Measurements from ENCODE around the gene FNTB.

The FNTB gene

DNA sequence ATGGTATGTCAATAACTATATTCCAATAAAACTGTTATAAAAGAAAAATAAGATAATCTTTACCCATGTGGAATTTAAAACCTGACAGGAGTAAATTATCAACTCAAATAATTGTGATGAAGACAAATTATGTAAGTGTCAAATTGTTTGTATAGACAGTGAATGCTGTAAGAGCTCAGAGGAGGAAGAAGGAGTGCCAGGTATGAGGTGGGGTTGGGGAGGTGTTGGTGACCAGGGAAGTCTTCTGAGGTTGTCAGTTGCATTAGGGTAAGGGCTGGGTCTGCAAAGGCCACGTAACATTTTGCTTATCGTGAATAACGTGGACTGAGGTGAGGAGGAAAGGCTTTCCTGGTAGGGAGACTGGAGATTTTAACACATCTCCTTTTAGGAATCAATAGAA is 118.1 kb downstream of the FNTB start:
- Histone ChIP-seq H3K9ac (ENCODE audit: low read length) (no peak overlapping the region), H3K79me2 (ENCODE audit: low read length) (peaks cover 16% of the 10 kb centered on the region), H3K27me3 (ENCODE audit: low read depth, low read length) (peaks cover 6% of the 10 kb centered on the region; the same call in 1 of the 2 replicates), H3K4me3 (ENCODE audit: low read length) (no peak overlapping the region), H3K4me2 (ENCODE audit: low read length) (no peak overlapping the region), H3K36me3 (replicated peaks; ENCODE audit: low read depth, low read length) (no peaks in the 10 kb centered on the region), H2AFZ (ENCODE audit: low read depth, low read length) (no peak overlapping the region), H3K4me1 (ENCODE audit: low read length) (peaks cover 11% of the 10 kb centered on the region), H3K27ac (ENCODE audit: low read length) (no peak overlapping the region), H4K20me1 (ENCODE audit: insufficient read depth, low read length) (no peaks in the 10 kb centered on the region), H3K9me3 (ENCODE audit: insufficient read depth, low read length) (no peaks in the 10 kb centered on the region)
- no peak for TF ChIP-seq EZH2phosphoT487 (IDR thresholded peaks at IDR 0.05; ENCODE audit: low read depth)
- TF ChIP-seq CTCF (IDR thresholded peaks at IDR 0.05; ENCODE audit: low read depth, low read length), result no peak

DNA sequence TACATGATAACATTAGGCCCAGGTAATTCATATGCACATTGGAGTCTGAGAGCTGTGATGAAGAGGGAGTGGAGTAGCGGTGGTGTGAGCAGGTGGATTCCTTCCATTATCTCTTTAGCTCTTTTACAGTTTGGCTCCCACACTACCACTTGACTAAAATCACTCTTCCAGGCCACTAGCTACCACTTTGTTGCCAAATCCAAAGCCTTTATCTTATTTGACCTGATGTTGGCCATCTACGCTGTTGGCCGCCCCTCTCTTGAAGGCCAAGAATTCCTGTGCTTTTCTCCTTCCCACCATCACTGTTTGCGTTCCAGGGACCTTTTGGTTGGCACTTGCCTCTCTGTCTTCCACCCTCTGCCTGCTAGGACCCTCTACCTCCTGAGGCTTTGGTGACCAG is 119.6 kb downstream of the FNTB start:
- Histone ChIP-seq H3K27ac (ENCODE audit: low read length) (no peak overlapping the region), H4K20me1 (ENCODE audit: insufficient read depth, low read length) (no peaks in the 10 kb centered on the region), H3K4me2 (ENCODE audit: low read length) (no peak overlapping the region), H3K4me1 (ENCODE audit: low read length) (peaks cover 4% of the 10 kb centered on the region; the same call in 1 of the 2 replicates), H3K9me3 (ENCODE audit: insufficient read depth, low read length) (no peaks in the 10 kb centered on the region), H3K4me3 (ENCODE audit: low read length) (no peak overlapping the region), H3K27me3 (ENCODE audit: low read depth, low read length) (peaks cover 6% of the 10 kb centered on the region; the same call in 1 of the 2 replicates), H3K79me2 (ENCODE audit: low read length) (peaks cover 6% of the 10 kb centered on the region), H3K36me3 (replicated peaks; ENCODE audit: low read depth, low read length) (no peaks in the 10 kb centered on the region), H2AFZ (ENCODE audit: low read depth, low read length) (no peak overlapping the region), H3K9ac (ENCODE audit: low read length) (no peak overlapping the region)
- TF ChIP-seq EZH2phosphoT487 (IDR thresholded peaks at IDR 0.05; ENCODE audit: low read depth), result no peak
- TF ChIP-seq CTCF (IDR thresholded peaks at IDR 0.05; ENCODE audit: low read depth, low read length), result no peak

DNA sequence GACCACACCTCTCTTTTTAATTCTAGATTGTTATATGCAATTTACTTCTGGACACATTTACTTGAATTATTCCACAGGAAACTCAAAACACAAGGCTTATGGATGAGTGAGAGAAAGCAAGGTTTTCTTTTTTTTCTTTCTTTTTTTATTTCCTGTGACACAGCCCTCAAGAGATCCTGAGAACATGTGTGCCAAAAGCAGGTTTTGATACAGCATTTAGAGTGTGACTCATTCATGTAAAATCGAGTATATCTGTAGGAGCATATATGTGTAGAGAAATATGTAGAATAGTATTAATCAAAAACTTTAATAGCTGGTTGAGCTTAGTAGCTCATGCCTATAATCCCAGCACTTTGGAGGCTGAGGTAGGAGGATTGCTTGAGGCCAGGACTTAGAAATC is 120.0 kb downstream of the FNTB start:
- no peak overlapping the region for H2AFZ ChIP-seq (ENCODE audit: low read depth, low read length)
- H3K4me2 ChIP-seq (ENCODE audit: low read length), result no peak overlapping the region
- H4K20me1 ChIP-seq (ENCODE audit: insufficient read depth, low read length), result no peaks in the 10 kb centered on the region
- H3K79me2 ChIP-seq (ENCODE audit: low read length), result peaks cover 3% of the 10 kb centered on the region; the same call in 1 of the 2 replicates
- H3K27me3 ChIP-seq (ENCODE audit: low read depth, low read length), result peaks cover 6% of the 10 kb centered on the region; the same call in 1 of the 2 replicates
- no peaks in the 10 kb centered on the region for H3K36me3 ChIP-seq (replicated peaks; ENCODE audit: low read depth, low read length)
- H3K4me1 ChIP-seq (ENCODE audit: low read length), result peaks cover 4% of the 10 kb centered on the region; the same call in 1 of the 2 replicates
- no peaks in the 10 kb centered on the region for H3K9me3 ChIP-seq (ENCODE audit: insufficient read depth, low read length)
- TF ChIP-seq CTCF (IDR thresholded peaks at IDR 0.05; ENCODE audit: low read depth, low read length) (no peak), EZH2phosphoT487 (IDR thresholded peaks at IDR 0.05; ENCODE audit: low read depth) (no peak)
- no peak overlapping the region for H3K9ac ChIP-seq (ENCODE audit: low read length)
- H3K27ac ChIP-seq (ENCODE audit: low read length), result no peak overlapping the region
- H3K4me3 ChIP-seq (ENCODE audit: low read length), result no peak overlapping the region

GRCh38 chr14:65107200-65107599 is 120.5 kb downstream of the FNTB start:
- Histone ChIP-seq H3K27ac (ENCODE audit: low read length) (no peak overlapping the region), H3K36me3 (replicated peaks; ENCODE audit: low read depth, low read length) (no peaks in the 10 kb centered on the region), H3K27me3 (ENCODE audit: low read depth, low read length) (peaks cover 6% of the 10 kb centered on the region; the same call in 1 of the 2 replicates), H3K4me3 (ENCODE audit: low read length) (no peak overlapping the region), H3K4me1 (ENCODE audit: low read length) (peaks cover 4% of the 10 kb centered on the region; the same call in 1 of the 2 replicates), H3K9ac (ENCODE audit: low read length) (no peak overlapping the region), H3K9me3 (ENCODE audit: insufficient read depth, low read length) (no peaks in the 10 kb centered on the region), H2AFZ (ENCODE audit: low read depth, low read length) (no peak overlapping the region), H3K4me2 (ENCODE audit: low read length) (no peak overlapping the region), H3K79me2 (ENCODE audit: low read length) (no peaks in the 10 kb centered on the region), H4K20me1 (ENCODE audit: insufficient read depth, low read length) (no peaks in the 10 kb centered on the region)
- TF ChIP-seq EZH2phosphoT487 (IDR thresholded peaks at IDR 0.05; ENCODE audit: low read depth) (no peak), CTCF (IDR thresholded peaks at IDR 0.05; ENCODE audit: low read depth, low read length) (no peak)
